AG08396 (cell line): ENCODE data around the gene DFFB.
"Not testable (repeated sequence)": the region's sequence is repeated elsewhere in the genome, so short reads cannot be mapped to it uniquely, and the experiment has no call there.

Experiments
- DNase-seq: peaks from one replicate; pipeline ENCODE4 v3.0.0; 2012; ENCODE audit warnings: low spot score, mixed read lengths

Gene DFFB, protein sequence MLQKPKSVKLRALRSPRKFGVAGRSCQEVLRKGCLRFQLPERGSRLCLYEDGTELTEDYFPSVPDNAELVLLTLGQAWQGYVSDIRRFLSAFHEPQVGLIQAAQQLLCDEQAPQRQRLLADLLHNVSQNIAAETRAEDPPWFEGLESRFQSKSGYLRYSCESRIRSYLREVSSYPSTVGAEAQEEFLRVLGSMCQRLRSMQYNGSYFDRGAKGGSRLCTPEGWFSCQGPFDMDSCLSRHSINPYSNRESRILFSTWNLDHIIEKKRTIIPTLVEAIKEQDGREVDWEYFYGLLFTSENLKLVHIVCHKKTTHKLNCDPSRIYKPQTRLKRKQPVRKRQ

DNA sequence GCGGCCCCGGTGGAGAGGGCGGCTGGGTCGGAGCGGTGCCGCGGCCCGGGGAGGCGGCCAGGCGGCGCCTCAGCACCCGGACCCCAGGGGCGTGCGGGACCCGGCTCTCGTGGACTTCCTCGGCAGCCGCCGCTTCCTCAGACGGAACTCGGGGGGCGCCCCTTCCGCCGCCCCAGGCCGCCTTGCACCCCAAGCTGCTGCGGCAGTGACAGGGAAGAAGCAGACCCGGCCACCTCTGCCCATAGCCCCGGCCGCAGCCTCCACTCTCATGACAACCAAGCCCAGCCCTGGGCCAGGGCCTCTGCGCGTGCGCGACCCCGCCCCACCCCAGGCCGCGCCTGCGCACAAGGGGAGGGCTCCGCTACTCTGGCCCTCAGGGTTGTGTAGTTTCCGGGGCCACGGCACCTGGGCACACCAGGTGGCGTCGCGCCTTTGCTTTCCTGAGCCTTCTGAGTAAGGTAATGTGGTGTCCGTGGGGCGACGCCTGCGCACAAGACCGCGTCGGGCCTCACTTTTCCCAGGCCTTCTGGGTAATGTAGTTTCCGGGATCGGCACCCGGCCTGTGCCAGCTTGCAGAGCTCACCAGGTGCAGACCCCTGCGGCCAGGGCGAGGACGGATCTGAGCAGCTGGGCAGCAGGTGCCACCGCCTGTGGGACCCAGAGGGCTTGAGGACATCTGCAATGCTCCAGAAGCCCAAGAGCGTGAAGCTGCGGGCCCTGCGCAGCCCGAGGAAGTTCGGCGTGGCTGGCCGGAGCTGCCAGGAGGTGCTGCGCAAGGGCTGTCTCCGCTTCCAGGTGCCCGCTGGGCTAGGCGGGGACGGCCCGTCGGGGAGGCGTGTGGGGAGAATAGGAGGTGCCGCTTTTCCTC is at the start of gene DFFB, which contains the start of gene CEP104:
DFFB (plus strand) TSS at position 554 of the 868 bp plus-strand sequence; CDS start at position 682, 128 bp downstream.
CEP104 (minus strand) TSS at position 289 of the 868 bp plus-strand sequence. CDS start 4,804 bp downstream, outside the sequence.
- peak; percentile 100 for DNase-seq

DNA sequence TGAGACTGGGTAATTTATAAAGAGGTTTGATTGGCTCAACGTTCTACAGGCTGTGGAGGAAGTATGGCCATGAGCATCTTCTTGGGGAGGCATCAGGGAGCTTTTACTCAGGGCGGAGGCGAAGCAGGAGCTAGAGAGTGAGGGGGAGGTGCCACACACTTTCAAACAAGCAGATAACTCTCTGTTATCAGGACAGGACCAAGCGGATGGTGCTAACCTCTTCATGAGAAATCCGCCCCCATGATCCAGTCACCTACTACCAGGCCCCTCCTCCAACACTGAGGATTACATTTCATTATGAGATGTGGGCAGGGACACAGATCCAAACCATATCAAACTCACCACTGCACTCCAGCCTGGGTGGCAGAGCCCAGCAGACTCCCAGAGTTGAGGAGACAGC is 49.5 kb upstream of the DFFB start:
- DNase-seq, result no peak

DNA sequence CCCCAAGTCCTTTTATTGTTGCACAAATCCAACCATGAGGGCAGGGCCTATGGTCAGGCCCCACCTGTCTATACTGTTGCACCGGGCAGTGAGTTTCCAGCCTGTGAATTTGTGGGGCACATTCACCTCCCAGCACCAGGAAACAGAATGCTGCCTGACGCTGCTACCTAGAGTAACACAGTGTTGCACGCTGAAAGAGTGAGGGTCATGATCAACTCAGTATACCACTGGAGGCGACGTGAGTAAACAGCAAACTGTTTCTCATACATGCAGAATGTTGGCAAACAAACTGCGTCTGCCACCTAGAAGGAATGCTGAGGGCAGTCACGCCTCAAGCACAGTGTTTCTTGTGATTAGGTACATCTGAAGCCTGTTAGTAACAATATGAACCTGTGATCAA is 47.6 kb upstream of the DFFB start:
- DNase-seq, result no peak

DNA sequence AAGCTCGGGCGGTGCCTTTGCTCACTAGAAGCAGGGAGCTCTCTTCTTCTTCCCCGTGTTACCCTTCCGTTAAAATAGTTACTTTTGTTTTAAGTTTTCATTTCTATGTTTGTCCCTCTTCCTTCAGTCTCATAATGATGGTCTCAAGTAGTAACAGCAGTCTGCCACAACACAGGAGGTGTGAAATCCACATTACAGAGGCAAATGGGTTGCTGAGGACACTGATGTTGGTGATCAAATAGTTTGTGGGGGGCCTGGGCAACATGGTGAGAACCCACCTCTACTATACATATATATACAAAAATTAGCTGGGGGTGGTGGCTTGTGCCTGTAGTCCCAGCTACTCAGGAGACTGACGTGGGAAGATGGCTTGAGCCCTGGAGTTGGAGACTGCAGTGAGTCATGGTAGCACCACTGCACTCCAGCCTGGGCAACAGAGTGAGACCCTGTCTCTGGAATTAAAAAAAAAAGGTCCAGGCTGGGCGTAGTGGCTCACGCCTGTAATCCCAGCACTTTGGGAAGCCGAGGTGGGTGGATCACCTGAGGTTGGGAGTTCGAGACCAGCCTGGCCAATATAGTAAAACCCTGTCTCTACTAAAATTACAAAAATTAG is 47.0 kb upstream of the DFFB start:
- DNase-seq, result not testable (repeated sequence)

DNA sequence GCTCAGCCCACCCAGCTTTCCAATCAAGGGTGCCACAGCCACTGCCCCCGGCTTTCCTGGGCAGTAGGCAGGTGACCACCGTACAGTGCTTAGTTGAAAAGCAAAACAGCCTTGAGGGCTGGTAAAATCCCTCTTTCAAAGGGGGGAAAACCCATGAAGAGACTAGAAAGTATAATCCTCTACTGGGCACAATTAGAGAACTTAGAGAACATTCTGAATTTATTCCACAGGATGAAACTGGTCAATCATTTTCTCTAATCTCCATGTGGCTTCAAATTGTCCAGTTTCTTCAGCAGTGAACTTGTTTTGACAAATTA is 45.7 kb upstream of the DFFB start:
- no peak for DNase-seq

DNA sequence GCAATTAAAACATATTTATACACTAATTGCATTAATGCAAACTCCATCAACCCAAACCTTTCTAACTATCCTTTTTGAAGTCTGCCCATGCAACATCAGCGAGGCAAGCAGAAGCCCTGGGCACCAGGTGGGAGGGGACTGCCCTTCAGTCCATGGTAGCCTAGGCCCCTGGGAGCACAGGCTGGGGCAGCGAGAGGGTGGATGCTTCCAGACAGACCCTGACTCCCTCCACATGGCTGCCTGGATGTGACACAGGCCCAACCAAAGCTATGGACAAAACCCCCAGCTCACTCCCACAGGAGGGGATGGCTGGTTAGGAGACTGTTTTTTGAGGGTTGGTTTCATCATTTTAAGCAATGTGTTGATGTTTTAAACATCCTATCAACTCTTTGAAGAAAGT is 43.2 kb upstream of the DFFB start:
- no peak for DNase-seq

DNA sequence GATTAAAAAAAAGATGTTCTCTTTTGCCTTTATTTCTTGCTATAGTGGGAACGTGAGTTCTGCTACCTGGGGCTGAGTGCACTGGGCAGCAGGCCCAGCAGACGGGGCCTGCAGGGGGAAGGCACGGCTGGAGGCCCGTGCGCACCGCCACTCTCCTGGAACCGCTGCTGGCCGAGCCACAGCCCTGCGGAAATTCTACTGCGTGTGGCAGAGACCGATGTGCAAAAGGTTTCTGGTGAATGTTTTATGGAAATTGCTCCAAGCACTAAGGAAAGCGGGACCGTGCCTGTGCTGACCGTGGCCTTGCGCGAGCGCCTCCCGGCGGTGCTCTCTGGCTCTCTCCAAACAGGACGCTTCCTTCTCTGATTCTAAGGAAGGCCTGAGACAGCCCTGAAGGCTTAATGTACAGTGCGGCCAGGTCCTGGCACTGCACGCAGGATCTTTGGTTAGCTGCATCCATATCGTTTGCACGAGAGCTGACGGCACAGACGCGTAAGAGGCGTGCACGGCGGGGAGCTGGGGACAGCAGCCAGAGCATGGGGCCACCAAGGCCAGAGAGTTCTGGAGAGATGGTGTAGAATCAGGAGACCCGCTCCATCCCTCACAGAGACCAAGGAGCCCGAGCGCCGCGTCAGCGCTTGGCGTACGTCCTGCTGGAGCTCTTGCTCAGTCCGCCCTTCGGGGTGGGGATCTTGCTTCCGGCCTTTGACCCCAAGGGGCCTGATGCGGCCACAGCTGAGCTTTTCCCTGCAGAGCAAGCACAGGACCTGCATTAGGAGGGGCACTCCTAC is 42.3 kb upstream of the DFFB start:
- no peak for DNase-seq

DNA sequence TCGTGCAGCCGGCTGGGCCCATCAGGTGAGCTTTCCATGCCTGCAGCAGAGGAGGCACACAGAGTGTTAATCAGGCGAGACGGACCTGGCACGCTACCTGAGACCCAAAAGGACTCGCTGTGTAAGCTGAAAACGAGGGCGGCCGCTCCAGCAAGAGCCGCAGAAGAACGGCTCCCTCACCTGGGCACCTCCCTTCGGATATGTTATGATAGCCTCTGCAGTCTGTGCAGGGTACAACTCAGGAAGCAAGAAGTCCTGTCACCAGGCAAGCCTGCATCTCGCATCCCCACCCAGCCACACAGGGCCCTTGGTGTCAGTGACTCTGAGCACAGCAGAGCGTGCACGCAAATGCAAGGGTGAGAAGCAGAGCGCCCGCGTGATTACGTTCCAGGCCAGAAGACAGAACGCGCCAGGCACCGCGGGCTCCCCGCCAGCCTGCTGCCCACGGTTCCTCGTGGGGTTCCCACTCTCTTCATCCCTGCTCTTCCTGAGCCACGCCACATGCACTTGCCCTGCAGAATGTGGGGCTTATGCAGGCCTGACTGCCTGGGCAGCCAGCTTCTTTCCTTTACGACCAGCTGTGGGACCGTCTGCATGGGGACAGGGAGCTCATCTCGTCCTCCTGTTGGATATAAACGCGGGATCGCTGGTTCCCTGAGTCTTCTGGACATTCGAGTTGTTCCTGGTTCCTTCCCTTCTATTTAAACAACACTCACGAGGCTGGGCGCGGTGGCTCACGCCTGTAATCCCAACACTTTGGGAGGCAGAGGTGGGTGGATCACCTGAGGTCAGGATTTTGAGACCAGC is 40.7 kb upstream of the DFFB start:
- DNase-seq, result no peak

DNA sequence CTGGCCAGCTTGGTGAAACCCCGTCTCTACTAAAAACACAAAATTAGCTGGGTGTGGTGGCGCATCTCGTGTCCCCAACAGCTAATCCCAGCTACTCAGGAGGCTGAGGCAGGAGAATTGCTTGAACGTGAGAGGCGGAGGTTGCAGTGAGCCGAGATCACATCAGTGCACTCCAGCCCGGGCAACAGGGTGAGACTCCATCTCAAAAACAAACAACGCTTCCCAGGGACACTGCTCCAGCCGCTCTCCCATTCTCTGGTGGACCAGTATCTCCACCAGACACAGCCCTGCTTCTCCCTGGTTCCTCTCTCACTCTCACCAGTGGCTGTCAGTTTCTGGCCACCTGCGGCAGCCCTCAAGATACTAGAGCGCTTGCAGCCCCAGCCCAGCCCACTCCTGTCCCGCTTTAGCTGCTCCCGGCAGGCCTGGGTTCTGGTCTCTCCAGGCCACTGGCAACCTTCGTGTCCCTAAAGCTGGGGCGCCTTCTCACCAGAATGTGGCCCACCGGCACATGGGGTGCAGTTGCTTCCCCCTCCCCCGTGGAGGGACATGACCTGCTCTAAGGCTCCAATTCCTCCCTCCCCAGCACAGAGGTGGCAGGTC is 40.0 kb upstream of the DFFB start:
- no peak for DNase-seq

DNA sequence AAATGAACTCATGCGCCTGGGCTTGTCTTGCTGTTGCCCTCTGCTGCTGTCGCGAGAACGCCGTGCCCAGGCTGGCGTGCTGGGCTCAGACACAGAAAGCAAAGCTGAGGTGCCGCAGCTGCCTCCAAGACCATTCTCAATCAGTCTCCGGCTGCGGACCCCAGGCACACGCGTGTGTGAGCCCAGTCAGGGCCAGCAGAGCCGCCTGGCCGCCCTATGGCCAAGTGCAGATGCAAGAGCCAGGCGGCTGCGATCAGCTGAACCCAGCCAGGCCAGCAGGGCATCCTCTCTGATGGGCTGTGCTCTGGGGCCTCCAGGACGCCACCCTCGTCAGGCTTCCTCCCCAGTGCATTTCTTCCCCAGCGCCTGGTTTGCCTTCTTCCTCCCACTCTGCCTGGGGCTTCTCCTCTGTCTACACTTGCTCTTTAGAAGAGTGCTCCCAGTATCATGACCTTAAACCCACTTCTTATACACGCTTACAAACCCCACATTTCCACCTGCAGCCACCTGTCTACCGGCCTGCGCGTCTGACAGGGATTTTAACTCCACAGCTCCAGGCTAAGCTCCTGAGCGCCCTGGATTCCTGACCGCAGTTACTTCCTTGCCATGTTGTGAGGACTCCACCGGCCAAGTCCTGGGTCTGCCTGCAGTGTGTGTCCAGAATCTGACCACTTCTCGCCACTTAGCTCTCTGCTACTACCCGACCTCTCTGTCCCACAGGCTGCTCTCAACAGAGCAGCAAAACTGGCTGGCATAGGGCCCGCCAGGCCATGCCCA is 39.3 kb upstream of the DFFB start:
- DNase-seq, result no peak

DNA sequence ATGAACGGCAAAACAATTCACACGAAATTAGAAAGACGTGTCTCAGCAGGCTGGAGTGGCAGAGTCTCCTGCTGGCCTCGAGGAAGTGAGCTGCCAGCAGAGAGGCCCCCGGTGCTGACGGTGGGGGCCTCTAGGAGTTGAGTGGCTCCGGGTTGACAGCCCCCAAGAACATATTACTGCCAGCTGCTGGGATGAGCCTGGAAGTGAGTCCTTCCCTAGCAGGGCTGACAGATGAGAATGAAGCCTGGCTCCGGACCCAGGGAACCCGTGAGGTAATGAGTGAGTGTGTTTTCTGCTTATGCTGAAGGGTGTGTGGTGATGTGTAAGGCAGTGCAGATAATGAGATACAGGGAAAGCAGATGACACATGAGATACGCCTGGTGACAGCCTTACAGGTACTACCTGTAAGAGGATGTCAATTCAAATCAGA is 37.5 kb upstream of the DFFB start:
- no peak for DNase-seq

DNA sequence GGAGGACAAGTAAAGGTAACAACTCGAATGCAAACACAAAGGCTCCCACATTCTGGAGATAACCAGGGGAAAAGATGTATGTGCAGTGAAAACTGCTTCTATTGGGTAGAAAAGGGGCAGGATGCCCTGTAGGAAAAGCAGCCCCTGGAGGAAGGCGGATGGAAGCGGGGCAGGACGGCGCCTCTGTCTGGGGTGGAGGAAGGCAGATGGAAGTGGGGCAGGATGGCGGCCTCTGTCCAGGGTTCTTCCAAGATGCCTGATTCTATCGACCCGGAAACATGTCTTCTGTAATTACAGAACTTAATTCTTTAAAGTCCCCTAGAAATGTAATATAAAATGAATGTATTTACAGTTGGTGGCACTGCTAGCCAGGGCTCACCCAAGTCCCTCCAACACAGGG is 37.0 kb upstream of the DFFB start:
- DNase-seq, result no peak

DNA sequence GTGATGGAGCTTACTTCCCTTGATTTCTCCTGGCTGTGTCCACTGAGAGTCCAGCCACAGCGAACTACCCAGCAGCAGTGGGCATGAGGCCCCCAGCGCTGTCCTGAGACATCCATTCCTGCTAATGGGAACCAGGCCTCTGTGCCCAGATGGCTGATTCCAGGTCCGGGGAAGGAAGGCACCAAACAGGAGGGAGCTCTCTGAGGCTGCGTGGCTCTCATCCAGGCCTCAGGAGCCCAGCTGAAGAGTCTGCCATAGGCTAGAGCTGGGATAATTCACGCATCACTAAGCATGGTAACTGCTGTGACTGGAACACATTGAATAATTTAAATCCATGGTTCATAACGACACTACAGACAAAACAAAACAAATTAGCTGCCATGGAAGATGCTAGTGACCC is 36.3 kb upstream of the DFFB start:
- no peak for DNase-seq

DNA sequence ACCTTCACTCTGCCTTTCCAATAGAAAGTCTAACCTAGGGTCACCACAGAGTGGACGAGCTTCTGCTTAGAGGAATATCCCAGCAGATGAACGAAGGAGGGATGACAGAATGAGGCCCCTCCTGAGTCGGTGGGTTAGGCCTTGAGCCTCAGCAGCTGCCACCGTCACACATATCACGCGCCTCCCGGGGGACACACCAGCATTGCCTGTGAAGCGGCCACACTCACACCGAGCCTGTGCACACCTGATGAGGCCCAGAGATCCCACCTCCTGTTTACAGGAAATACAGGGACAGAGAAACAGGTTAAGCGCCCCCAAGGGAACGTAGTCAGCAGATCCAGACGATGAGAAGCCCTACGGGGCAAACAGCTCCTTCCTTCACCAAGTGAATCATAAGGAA is 35.8 kb upstream of the DFFB start:
- DNase-seq, result no peak

DNA sequence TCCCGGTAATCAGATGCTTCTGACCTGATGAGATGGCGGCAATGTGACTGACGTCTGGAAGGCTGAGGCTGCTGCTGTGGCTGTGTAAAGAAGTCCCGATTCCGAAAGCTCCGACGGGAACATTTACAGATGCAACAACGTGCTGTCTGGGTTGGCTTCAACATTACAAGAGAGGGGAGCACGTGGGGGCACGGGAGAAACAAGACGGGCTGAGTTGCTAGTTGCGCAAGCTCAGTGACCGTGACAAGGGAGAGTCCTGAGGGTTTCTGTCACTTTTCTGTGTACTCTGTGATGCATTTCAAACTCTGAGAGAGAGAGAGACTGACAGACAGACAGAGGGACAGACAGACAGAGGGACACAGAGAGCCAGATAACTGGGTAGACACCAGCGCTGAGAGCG is 35.4 kb upstream of the DFFB start:
- no peak for DNase-seq

DNA sequence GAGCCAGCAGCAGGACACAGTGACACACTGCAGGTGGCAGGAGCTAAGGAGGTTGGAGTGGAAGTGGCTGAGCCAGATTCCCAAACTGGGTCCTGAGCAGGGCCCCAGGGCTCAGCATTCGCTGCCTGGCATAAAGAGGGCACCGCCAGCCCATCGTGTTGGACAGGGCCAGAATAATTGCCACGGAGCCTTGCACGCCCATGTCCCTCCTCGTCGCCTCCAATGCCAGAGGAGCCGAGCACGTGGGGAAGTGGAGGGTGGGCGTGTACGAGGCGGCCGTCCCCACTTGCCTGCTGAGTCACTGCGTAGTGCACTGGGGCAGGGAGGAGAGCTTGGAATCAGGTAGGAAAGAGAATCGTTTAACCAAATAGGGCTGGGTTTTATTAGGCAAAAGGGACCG is 34.9 kb upstream of the DFFB start:
- no peak for DNase-seq

DNA sequence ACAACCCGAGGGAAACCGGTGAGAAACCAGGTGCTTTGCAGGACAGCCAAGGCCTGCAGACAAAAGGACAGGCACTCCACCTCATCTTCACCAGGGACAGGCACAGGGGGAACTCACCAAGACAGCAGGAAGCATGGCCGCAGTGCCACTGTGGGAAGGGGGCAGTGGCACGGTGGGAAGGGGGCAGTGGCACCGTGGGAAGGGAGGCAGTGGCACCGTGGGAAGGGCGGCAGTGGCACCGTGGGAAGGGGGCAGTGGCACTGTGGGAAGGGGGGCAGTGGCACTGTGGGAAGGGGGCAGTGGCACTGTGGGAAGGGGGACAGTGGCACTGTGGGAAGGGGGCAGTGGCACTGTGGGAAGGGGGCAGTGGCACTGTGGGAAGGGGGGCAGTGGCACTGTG is 32.6 kb upstream of the DFFB start:
- DNase-seq, result no peak

DNA sequence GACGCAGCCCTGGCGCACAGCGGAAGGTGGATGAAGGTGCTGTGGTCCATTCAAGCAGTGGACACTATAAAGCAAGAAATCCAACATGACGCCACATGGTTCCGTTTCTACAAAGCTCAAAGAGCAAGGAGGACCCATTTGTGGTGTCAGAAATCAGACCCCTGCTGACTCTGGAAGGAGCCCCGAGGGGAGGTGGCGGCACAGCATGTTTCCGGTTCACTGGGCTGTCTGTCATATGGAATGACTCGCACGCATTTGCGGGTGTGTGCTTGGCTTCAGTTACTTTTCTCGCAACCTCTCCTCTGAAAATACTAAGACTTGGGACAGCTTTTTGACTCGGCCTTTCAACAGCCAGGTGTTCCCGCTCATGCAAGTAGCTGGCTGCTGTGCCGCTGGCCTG is 31.9 kb upstream of the DFFB start:
- no peak for DNase-seq

DNA sequence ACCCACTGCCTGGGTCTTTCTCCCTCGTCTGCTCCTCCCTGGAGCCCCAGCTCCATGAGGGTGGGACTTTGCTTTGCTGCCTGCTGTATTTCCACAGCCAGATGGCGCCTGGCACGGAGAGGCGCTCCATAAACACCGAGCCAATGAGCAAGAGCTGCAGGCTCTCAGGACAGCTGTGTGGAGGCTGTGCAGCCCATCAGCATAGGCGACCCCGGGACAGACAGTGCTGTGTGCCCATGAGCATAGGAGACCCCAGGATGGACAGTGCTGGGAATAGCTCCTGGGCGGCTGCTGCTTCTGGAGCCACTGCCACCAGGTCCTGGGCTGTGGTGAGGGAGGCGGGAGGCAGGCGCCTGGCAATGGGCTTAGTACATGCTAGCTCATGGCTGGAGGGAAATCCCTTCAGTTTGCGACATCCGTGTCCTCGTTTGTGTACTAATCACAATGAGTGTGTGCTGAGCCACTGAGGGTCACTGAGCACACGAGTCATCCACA is 29.4 kb upstream of the DFFB start:
- DNase-seq, result no peak

DNA sequence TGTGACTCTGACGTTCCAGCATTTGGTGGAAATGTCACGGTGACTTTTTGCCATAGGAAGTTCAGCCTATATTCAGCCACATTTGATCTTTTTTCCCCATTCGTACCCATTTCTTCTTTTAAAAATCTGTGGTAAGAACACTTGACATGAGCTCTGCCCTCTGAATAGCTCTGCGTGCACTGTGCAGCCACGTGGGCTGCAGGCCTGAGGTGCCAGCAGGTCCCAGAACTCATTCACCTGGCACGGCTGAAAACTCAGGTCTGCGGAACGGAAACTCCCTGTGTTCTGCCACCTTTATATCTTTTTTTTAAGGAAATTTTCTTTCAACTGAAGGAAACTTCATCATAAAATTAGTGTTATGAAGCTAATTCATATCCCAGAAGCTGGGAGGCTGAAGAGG is 28.9 kb upstream of the DFFB start:
- no peak for DNase-seq
